HEK293 (cell line): ENCODE measurements around the gene NIPAL3.

Source experiments
- OSR2 ChIP-seq: fragments of 450-650 bp; formaldehyde crosslinking; IDR thresholded peaks from 2 replicates; pipeline ENCODE4 v1.5.1; 2016; ENCODE audit warnings: missing biosample characterization, missing genetic modification characterization
- PRDM1 ChIP-seq: fragments of 450-650 bp; formaldehyde crosslinking; IDR thresholded peaks from 2 replicates; pipeline ENCODE4; 2016; ENCODE audit warnings: missing biosample characterization, missing genetic modification characterization
- REPIN1 ChIP-seq: fragments of 450-650 bp; formaldehyde crosslinking; IDR thresholded peaks from 2 replicates; pipeline ENCODE4 v1.5.1; 2017; ENCODE audit warnings: missing biosample characterization, missing genetic modification characterization, low read depth
- SP2 ChIP-seq: fragments of 450-650 bp; formaldehyde crosslinking; IDR thresholded peaks from 2 replicates; pipeline ENCODE4 v1.5.1; 2016; ENCODE audit warnings: missing biosample characterization, missing genetic modification characterization
- ZFHX2 ChIP-seq: fragments of 450-650 bp; formaldehyde crosslinking; conservative IDR thresholded peaks from 2 replicates; pipeline ENCODE4 v1.5.1; 2016; ENCODE audit warnings: missing biosample characterization, missing genetic modification characterization
- ZFP69B ChIP-seq: fragments of 450-650 bp; formaldehyde crosslinking; IDR thresholded peaks from 2 replicates; pipeline ENCODE4 v1.5.1; 2016; ENCODE audit warnings: missing biosample characterization, missing genetic modification characterization
- ZNF157 ChIP-seq: fragments of 450-650 bp; formaldehyde crosslinking; IDR thresholded peaks from 2 replicates; pipeline ENCODE4 v1.5.1; 2016; ENCODE audit warnings: missing biosample characterization, missing genetic modification characterization
- ZNF2 ChIP-seq: fragments of 450-650 bp; formaldehyde crosslinking; IDR thresholded peaks from 2 replicates; pipeline ENCODE4 v1.5.1; 2016; ENCODE audit warnings: missing biosample characterization, missing genetic modification characterization
- ZNF221 ChIP-seq: fragments of 450-650 bp; formaldehyde crosslinking; IDR thresholded peaks from 2 replicates; pipeline ENCODE4 v1.5.1; 2017; ENCODE audit warnings: missing biosample characterization, missing genetic modification characterization, borderline replicate concordance
- ZNF23 ChIP-seq: fragments of 450-650 bp; formaldehyde crosslinking; IDR thresholded peaks from 2 replicates; pipeline ENCODE4 v1.5.1; 2016; ENCODE audit warnings: missing biosample characterization, missing genetic modification characterization, borderline replicate concordance
- ZNF555 ChIP-seq: fragments of 450-650 bp; formaldehyde crosslinking; conservative IDR thresholded peaks from 2 replicates; pipeline ENCODE4 v1.5.1; 2017; ENCODE audit warnings: missing biosample characterization, mild to moderate bottlenecking, missing genetic modification characterization, inconsistent platforms
- ZNF558 ChIP-seq: fragments of 450-650 bp; formaldehyde crosslinking; IDR thresholded peaks from 2 replicates; pipeline ENCODE4 v1.5.1; 2016; ENCODE audit warnings: missing biosample characterization, missing genetic modification characterization
- ZNF621 ChIP-seq: fragments of 450-650 bp; formaldehyde crosslinking; IDR thresholded peaks from 2 replicates; pipeline ENCODE4 v1.5.1; 2017; ENCODE audit warnings: missing biosample characterization, missing genetic modification characterization
- ZNF654 ChIP-seq: fragments of 450-650 bp; formaldehyde crosslinking; IDR thresholded peaks from 2 replicates; pipeline ENCODE4 v1.5.1; 2016; ENCODE audit warnings: low read depth, missing biosample characterization, missing genetic modification characterization
- ZNF704 ChIP-seq: fragments of 450-650 bp; formaldehyde crosslinking; IDR thresholded peaks from 2 replicates; pipeline ENCODE4 v1.5.1; 2016; ENCODE audit warnings: missing biosample characterization, missing genetic modification characterization
- ZNF76 ChIP-seq: fragments of 450-650 bp; formaldehyde crosslinking; IDR thresholded peaks from 2 replicates; pipeline ENCODE4; 2016; ENCODE audit warnings: low read depth, missing biosample characterization, missing genetic modification characterization, borderline replicate concordance
- ZNF785 ChIP-seq: fragments of 450-650 bp; formaldehyde crosslinking; IDR thresholded peaks from 2 replicates; pipeline ENCODE4 v1.5.1; 2016; ENCODE audit warnings: missing biosample characterization, missing genetic modification characterization
- ZNF792 ChIP-seq: fragments of 450-650 bp; formaldehyde crosslinking; IDR thresholded peaks from 2 replicates; pipeline ENCODE4 v1.5.1; 2016; ENCODE audit warnings: missing biosample characterization, missing genetic modification characterization
- ZNF830 ChIP-seq: fragments of 450-650 bp; IDR thresholded peaks from 2 replicates; pipeline ENCODE4 v1.5.0; 2018; ENCODE audit warnings: missing biosample characterization, missing genetic modification characterization, low read depth, mild to moderate bottlenecking, moderate library complexity
- ZSCAN16 ChIP-seq: fragments of 450-650 bp; formaldehyde crosslinking; IDR thresholded peaks from 2 replicates; pipeline ENCODE4 v1.5.1; 2016; ENCODE audit warnings: missing biosample characterization, missing genetic modification characterization
- TF ChIP-seq, protein P1 (sequence below): fragments of 450-650 bp; formaldehyde crosslinking; IDR thresholded peaks from 2 replicates; pipeline ENCODE4 v1.5.1; 2017; ENCODE audit warnings: missing biosample characterization, missing genetic modification characterization
- TF ChIP-seq, protein P2 (sequence below): fragments of 450-650 bp; formaldehyde crosslinking; IDR thresholded peaks from 2 replicates; pipeline ENCODE4 v1.5.1; 2017; ENCODE audit warnings: missing biosample characterization, missing genetic modification characterization
- TF ChIP-seq, protein P3 (sequence below): fragments of 450-650 bp; formaldehyde crosslinking; IDR thresholded peaks from 2 replicates; pipeline ENCODE4 v1.5.1; 2016; ENCODE audit warnings: missing biosample characterization, missing genetic modification characterization, borderline replicate concordance
- TF ChIP-seq, protein P4 (sequence below): fragments of 450-650 bp; formaldehyde crosslinking; IDR thresholded peaks from 2 replicates; pipeline ENCODE4 v1.5.1; 2016; ENCODE audit warnings: missing biosample characterization, missing genetic modification characterization, low read depth
- TF ChIP-seq, protein P5 (sequence below): fragments of 450-650 bp; formaldehyde crosslinking; IDR thresholded peaks from 2 replicates; pipeline ENCODE4 v1.5.1; 2016; ENCODE audit warnings: missing biosample characterization, missing genetic modification characterization
- TF ChIP-seq, protein P6 (sequence below): fragments of 450-650 bp; formaldehyde crosslinking; IDR thresholded peaks from 2 replicates; pipeline ENCODE4 v1.5.1; 2017; ENCODE audit warnings: missing biosample characterization, missing genetic modification characterization

NIPAL3 gene

DNA sequence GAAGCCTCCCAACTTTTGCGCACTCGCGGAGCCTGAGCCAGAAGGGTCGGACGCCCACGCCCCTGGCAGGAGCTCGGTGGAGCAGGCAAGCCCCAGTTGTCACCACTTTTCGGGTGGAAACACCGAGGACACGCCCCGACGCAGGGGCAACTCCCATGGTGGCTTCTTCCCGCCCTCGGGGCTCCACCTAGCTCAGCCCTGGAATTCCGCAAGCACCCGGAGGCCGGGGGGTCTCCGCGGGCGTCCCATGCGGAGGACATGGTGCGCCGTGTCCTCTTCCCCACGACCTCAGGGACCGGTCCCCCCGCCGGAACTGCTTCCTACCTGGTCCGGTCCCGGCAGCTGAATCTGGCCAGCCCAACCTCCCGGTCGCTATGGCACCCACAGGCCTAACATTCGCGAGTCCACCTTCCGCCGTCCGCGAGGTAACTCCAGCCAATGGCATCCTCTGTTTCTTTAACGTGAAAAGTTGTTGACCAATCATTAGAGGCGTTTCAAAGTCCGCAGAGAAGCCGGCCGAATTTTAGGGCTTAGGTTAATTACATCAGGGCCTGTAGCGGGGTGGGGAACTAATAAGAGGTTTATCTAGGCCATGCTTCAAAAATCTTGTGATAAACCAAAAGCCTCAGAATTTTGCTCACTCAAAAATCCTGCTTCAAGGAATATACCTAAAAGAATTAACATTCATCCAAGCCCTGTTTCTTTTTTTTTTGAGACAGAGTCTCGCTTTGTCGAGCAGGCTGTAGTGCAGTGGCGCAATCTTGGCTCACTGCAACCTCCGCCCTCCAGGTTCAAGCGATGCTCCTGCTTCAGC lies 2.0 kb upstream of the NIPAL3 start, which contains the start of gene STPG1 (continued):
- TF ChIP-seq ZNF221 (tag by site-specific recombination) = no peak
- no peak for TF ChIP-seq ZNF785
- no peak; the same call in 1 of the 2 replicates for TF ChIP-seq ZNF76 (tag by site-specific recombination)
- no peak for TF ChIP-seq ZNF157 (tag by site-specific recombination)
- TF ChIP-seq ZNF654 (tag by site-specific recombination) = no peak
- no peak for TF ChIP-seq ZNF621 (tag by site-specific recombination)
- TF ChIP-seq ZNF2 (tag by site-specific recombination) = no peak
- TF ChIP-seq, protein P1, sequence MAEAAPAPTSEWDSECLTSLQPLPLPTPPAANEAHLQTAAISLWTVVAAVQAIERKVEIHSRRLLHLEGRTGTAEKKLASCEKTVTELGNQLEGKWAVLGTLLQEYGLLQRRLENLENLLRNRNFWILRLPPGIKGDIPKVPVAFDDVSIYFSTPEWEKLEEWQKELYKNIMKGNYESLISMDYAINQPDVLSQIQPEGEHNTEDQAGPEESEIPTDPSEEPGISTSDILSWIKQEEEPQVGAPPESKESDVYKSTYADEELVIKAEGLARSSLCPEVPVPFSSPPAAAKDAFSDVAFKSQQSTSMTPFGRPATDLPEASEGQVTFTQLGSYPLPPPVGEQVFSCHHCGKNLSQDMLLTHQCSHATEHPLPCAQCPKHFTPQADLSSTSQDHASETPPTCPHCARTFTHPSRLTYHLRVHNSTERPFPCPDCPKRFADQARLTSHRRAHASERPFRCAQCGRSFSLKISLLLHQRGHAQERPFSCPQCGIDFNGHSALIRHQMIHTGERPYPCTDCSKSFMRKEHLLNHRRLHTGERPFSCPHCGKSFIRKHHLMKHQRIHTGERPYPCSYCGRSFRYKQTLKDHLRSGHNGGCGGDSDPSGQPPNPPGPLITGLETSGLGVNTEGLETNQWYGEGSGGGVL = no peak
- TF ChIP-seq ZNF792 = no peak
- TF ChIP-seq ZFP69B (tag by site-specific recombination) = no peak
- TF ChIP-seq ZSCAN16 (tag by site-specific recombination) = no peak
- TF ChIP-seq REPIN1 (tag by site-specific recombination) = no peak
- TF ChIP-seq, protein P2, sequence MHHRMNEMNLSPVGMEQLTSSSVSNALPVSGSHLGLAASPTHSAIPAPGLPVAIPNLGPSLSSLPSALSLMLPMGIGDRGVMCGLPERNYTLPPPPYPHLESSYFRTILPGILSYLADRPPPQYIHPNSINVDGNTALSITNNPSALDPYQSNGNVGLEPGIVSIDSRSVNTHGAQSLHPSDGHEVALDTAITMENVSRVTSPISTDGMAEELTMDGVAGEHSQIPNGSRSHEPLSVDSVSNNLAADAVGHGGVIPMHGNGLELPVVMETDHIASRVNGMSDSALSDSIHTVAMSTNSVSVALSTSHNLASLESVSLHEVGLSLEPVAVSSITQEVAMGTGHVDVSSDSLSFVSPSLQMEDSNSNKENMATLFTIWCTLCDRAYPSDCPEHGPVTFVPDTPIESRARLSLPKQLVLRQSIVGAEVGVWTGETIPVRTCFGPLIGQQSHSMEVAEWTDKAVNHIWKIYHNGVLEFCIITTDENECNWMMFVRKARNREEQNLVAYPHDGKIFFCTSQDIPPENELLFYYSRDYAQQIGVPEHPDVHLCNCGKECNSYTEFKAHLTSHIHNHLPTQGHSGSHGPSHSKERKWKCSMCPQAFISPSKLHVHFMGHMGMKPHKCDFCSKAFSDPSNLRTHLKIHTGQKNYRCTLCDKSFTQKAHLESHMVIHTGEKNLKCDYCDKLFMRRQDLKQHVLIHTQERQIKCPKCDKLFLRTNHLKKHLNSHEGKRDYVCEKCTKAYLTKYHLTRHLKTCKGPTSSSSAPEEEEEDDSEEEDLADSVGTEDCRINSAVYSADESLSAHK (tag by site-specific recombination) = no peak
- TF ChIP-seq, protein P3, sequence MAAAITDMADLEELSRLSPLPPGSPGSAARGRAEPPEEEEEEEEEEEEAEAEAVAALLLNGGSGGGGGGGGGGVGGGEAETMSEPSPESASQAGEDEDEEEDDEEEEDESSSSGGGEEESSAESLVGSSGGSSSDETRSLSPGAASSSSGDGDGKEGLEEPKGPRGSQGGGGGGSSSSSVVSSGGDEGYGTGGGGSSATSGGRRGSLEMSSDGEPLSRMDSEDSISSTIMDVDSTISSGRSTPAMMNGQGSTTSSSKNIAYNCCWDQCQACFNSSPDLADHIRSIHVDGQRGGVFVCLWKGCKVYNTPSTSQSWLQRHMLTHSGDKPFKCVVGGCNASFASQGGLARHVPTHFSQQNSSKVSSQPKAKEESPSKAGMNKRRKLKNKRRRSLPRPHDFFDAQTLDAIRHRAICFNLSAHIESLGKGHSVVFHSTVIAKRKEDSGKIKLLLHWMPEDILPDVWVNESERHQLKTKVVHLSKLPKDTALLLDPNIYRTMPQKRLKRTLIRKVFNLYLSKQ (tag by site-specific recombination) = no peak
- TF ChIP-seq, protein P4, sequence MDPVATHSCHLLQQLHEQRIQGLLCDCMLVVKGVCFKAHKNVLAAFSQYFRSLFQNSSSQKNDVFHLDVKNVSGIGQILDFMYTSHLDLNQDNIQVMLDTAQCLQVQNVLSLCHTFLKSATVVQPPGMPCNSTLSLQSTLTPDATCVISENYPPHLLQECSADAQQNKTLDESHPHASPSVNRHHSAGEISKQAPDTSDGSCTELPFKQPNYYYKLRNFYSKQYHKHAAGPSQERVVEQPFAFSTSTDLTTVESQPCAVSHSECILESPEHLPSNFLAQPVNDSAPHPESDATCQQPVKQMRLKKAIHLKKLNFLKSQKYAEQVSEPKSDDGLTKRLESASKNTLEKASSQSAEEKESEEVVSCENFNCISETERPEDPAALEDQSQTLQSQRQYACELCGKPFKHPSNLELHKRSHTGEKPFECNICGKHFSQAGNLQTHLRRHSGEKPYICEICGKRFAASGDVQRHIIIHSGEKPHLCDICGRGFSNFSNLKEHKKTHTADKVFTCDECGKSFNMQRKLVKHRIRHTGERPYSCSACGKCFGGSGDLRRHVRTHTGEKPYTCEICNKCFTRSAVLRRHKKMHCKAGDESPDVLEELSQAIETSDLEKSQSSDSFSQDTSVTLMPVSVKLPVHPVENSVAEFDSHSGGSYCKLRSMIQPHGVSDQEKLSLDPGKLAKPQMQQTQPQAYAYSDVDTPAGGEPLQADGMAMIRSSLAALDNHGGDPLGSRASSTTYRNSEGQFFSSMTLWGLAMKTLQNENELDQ (tag by site-specific recombination) = no peak
- TF ChIP-seq SP2 (tag by site-specific recombination) = peak; percentile 89
- TF ChIP-seq ZFHX2 (tag by site-specific recombination) = peak; percentile 89
- TF ChIP-seq OSR2 (tag by site-specific recombination) = no peak
- TF ChIP-seq, protein P5, sequence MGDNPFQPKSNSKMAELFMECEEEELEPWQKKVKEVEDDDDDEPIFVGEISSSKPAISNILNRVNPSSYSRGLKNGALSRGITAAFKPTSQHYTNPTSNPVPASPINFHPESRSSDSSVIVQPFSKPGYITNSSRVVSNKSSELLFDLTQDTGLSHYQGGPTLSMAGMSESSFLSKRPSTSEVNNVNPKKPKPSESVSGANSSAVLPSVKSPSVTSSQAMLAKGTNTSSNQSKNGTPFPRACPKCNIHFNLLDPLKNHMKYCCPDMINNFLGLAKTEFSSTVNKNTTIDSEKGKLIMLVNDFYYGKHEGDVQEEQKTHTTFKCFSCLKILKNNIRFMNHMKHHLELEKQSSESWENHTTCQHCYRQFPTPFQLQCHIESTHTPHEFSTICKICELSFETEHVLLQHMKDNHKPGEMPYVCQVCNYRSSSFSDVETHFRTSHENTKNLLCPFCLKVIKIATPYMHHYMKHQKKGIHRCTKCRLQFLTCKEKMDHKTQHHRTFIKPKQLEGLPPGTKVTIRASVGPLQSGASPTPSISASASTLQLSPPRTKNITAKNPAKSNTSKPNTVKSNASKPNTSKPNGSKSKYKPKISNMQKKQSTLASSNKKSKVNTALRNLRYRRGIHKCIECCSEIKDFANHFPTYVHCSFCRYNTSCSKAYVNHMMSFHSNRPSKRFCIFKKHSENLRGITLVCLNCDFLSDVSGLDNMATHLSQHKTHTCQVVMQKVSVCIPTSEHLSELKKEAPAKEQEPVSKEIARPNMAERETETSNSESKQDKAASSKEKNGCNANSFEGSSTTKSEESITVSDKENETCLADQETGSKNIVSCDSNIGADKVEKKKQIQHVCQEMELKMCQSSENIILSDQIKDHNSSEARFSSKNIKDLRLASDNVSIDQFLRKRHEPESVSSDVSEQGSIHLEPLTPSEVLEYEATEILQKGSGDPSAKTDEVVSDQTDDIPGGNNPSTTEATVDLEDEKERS = no peak
- TF ChIP-seq, protein P6, sequence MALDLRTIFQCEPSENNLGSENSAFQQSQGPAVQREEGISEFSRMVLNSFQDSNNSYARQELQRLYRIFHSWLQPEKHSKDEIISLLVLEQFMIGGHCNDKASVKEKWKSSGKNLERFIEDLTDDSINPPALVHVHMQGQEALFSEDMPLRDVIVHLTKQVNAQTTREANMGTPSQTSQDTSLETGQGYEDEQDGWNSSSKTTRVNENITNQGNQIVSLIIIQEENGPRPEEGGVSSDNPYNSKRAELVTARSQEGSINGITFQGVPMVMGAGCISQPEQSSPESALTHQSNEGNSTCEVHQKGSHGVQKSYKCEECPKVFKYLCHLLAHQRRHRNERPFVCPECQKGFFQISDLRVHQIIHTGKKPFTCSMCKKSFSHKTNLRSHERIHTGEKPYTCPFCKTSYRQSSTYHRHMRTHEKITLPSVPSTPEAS = no peak
- TF ChIP-seq ZNF704 (tag by site-specific recombination) = no peak
- TF ChIP-seq ZNF830 (tag by site-specific recombination) = no peak
- no peak for TF ChIP-seq ZNF558
- no peak for TF ChIP-seq PRDM1 (tag by site-specific recombination)
- TF ChIP-seq ZNF555 (tag by site-specific recombination) = no peak
- TF ChIP-seq ZNF23 (tag by site-specific recombination) = no peak
